Gastroesophageal sphincter (tissue), 4 donors: ENCODE results near the gene ZNF775. TPM values are rescaled to one million over a fixed set of nuclear protein-coding genes. Genes with fewer than 3 reads are reported as not detected.

Experiments used
- ATAC-seq: fragments of 150-250 bp; one replicate; pipeline ENCODE4 v1.9.1; 2016; ENCODE audit warnings: mild to moderate bottlenecking, moderate library complexity
- H3K27ac ChIP-seq, 4 donors: fragments of 200-600 bp; sonication (generic) in 3 of 4; 1 replicate in 3 of 4; 2 replicates in 1 of 4; pipeline ENCODE4 v1.5.1; 2016 to 2019
- H3K27me3 ChIP-seq: fragments of 200-600 bp; sonication (generic); one replicate; pipeline ENCODE4 v1.5.1; 2019
- H3K36me3 ChIP-seq, 2 donors: fragments of 200-600 bp; sonication (generic); one replicate each; pipeline ENCODE4 v1.5.1; 2019; ENCODE audit warnings: control low read depth in 1 of 2
- H3K4me1 ChIP-seq, 3 donors: fragments of 200-600 bp; sonication (generic); 1 replicate in 2 of 3; 2 replicates in 1 of 3; pipeline ENCODE4 v1.5.1; 2016 to 2019; ENCODE audit warnings: control low read depth in 2 of 3
- H3K4me3 ChIP-seq, 2 donors: fragments of 200-600 bp; sonication (generic); one replicate each; pipeline ENCODE4 v1.5.1; 2019; ENCODE audit warnings: mild to moderate bottlenecking in 1 of 2, moderate library complexity in 1 of 2
- H3K9me3 ChIP-seq, 3 donors: fragments of 200-600 bp; sonication (generic); one replicate each; pipeline ENCODE4 v1.5.1; 2017 to 2019; ENCODE audit warnings: control low read depth in 2 of 3
- CTCF ChIP-seq, 4 experiments: fragments of 200-600 bp in 2 of 4; fragments of 450-650 bp in 2 of 4; sonication (generic) in 1 of 4; IDR thresholded peaks; one replicate each; pipeline ENCODE4 v1.5.1; 2017 to 2019; ENCODE audit warnings: antibody characterized with exemption in 4 of 4, mild to moderate bottlenecking in 2 of 4, moderate library complexity in 2 of 4
- EP300 ChIP-seq: sonication (generic); formaldehyde crosslinking; IDR thresholded peaks from one replicate; pipeline ENCODE4 v1.6.1; 2017; ENCODE audit warnings: antibody characterized with exemption, mild to moderate bottlenecking
- POLR2A ChIP-seq, 2 donors: fragments of 450-650 bp; IDR thresholded peaks; one replicate each; pipeline ENCODE4 v1.6.1; 2017; ENCODE audit warnings: antibody characterized with exemption in 2 of 2, mild to moderate bottlenecking in 2 of 2, moderate library complexity in 1 of 2
- POLR2AphosphoS5 ChIP-seq: sonication (generic); formaldehyde crosslinking; IDR thresholded peaks from one replicate; pipeline ENCODE4 v1.6.1; 2017; ENCODE audit warnings: antibody characterized with exemption
- WGBS, 2 donors: methylation state at CpG; one replicate each; pipeline ENCODE4 v1.1.5; 2018; ENCODE audit warnings: low coverage in 1 of 2; 5-methylcytosine and 5-hydroxymethylcytosine counted together
- total RNA-seq, 4 donors: library from RNA; depleted of rRNA; stranded (reverse); fragments of >200 nt; gene quantifications; one replicate each; pipeline ENCODE4 v1.1.0, GENCODE V29; 2016

The ZNF775 gene
- total RNA-seq, 4 donors from 2014 or later = 5.3 to 12.5 (median 10.5) TPM

GRCh38 chr7:150409300-150410030, 30.3 kb downstream of the ZNF775 start:
- no peak for ATAC-seq
- no peaks in the 10 kb centered on the region for H3K9me3 ChIP-seq
- no peaks in the 10 kb centered on the region for H3K27me3 ChIP-seq
- TF ChIP-seq POLR2A (IDR thresholded peaks at IDR 0.05) (no peak), POLR2AphosphoS5 (no peak)
- H3K4me3 ChIP-seq = no peak overlapping the region
- H3K4me1 ChIP-seq = peaks cover 0 to 26% (median 10%) of the 10 kb centered on the region in 3 donors
- peaks cover 0 to 42% of the 10 kb centered on the region in 2 donors for H3K36me3 ChIP-seq
- peak overlapping the region in 1 of 4 donors; percentile 13 for H3K27ac ChIP-seq
- 72% methylated on average over 4 of the region's 10 CpGs; no CpG with 5 or more reads in 1 of the 2 donors for WGBS, 2 donors

GRCh38 chr7:150410131-150410530, 31.0 kb downstream of the ZNF775 start:
- Histone ChIP-seq H3K36me3 (peaks cover 0 to 42% of the 10 kb centered on the region in 2 donors), H3K27ac (peak overlapping the region in 1 of 4 donors; percentile 51)
- no peak for ATAC-seq

GRCh38 chr7:150410680-150411346, 31.7 kb downstream of the ZNF775 start:
- Histone ChIP-seq H3K9me3 (no peaks in the 10 kb centered on the region), H3K4me3 (no peak overlapping the region), H3K27me3 (no peaks in the 10 kb centered on the region), H3K27ac (peak overlapping the region in 2 of 4 donors; percentile 19 to 51), H3K4me1 (peaks cover 0 to 21% (median 10%) of the 10 kb centered on the region in 3 donors), H3K36me3 (peaks cover 0 to 42% of the 10 kb centered on the region in 2 donors)
- ATAC-seq = no peak
- TF ChIP-seq EP300 (no peak), CTCF (IDR thresholded peaks at IDR 0.05) (no peak), POLR2AphosphoS5 (no peak), POLR2A (IDR thresholded peaks at IDR 0.05) (no peak)
- 47 to 63% methylated on average over 4 to 5 of the region's 10 CpGs for WGBS, 2 donors

More at GRCh38 chr7:150410131-150410530, 31.0 kb downstream of the ZNF775 start:
- Histone ChIP-seq H3K4me1 (peaks cover 0 to 23% (median 10%) of the 10 kb centered on the region in 3 donors), H3K27me3 (no peaks in the 10 kb centered on the region), H3K9me3 (no peaks in the 10 kb centered on the region), H3K4me3 (no peak overlapping the region)
- 85% methylated on average over 4 of the region's 7 CpGs; no CpG with 5 or more reads in 1 of the 2 donors for WGBS, 2 donors
- no peak for TF ChIP-seq CTCF (IDR thresholded peaks at IDR 0.05)
- no peak for TF ChIP-seq POLR2A (IDR thresholded peaks at IDR 0.05)
- no peak for TF ChIP-seq POLR2AphosphoS5
- no peak for TF ChIP-seq EP300

GRCh38 chr7:150411606-150412005, 32.5 kb downstream of the ZNF775 start:
- Histone ChIP-seq H3K4me3 (no peak overlapping the region), H3K27ac (no peak overlapping the region), H3K4me1 (peaks cover 0 to 13% (median 4%) of the 10 kb centered on the region in 3 donors), H3K27me3 (no peaks in the 10 kb centered on the region), H3K9me3 (no peaks in the 10 kb centered on the region), H3K36me3 (peaks cover 0 to 42% of the 10 kb centered on the region in 2 donors)
- WGBS, 2 donors = 53 to 75% methylated on average over 2 to 3 of the region's 11 CpGs
- TF ChIP-seq POLR2A (IDR thresholded peaks at IDR 0.05) (no peak), CTCF (IDR thresholded peaks at IDR 0.05) (no peak), POLR2AphosphoS5 (no peak)
- ATAC-seq = no peak

GRCh38 chr7:150412016-150412415, 32.9 kb downstream of the ZNF775 start:
- H3K9me3 ChIP-seq = no peaks in the 10 kb centered on the region
- no peak for ATAC-seq
- H3K27ac ChIP-seq = no peak overlapping the region
- H3K27me3 ChIP-seq = no peaks in the 10 kb centered on the region
- H3K36me3 ChIP-seq = peaks cover 0 to 42% of the 10 kb centered on the region in 2 donors
- 73% methylated on average over 2 of the region's 11 CpGs; no CpG with 5 or more reads in 1 of the 2 donors for WGBS, 2 donors
- H3K4me3 ChIP-seq = no peak overlapping the region
- H3K4me1 ChIP-seq = peaks cover 0 to 9% (median under 1%) of the 10 kb centered on the region in 3 donors
- no peak for TF ChIP-seq EP300
- TF ChIP-seq POLR2AphosphoS5 = no peak
- no peak for TF ChIP-seq CTCF (IDR thresholded peaks at IDR 0.05)
- TF ChIP-seq POLR2A (IDR thresholded peaks at IDR 0.05) = no peak
